H1 (cell line): Measurements from ENCODE around the gene FLT3. TPM values are rescaled to one million over a fixed set of nuclear protein-coding genes. Genes with fewer than 3 reads are reported as not detected.

Experiments used
- CTCF ChIA-PET: fragments of 300-600 bp; sonication (Branson Sonifier 250); formaldehyde crosslinking; loops from one replicate; lab custom pipeline; 2021; ENCODE audit not compliant: partially characterized antibody; lab: Charles Lee
- POLR2A ChIA-PET: fragments of 300-600 bp; sonication (Branson Sonifier 250); formaldehyde crosslinking; loops from one replicate; lab custom pipeline; 2021; ENCODE audit warnings: inconsistent platforms; ENCODE audit not compliant: partially characterized antibody; lab: Charles Lee
- DNase-seq, 2 experiments: peaks; one replicate each; pipeline versions ENCODE4 v3.0.0 to v3.0.0-alpha.2; 2010 to 2022; ENCODE audit warnings: low spot score in 2 of 2, low read depth in 1 of 2, mixed read lengths in 1 of 2
- FAIRE-seq: peaks from 2 replicates; lab custom pipeline; 2011; peaks lifted over from hg19 to GRCh38; lab: Jason Lieb, UNC
- H2AFZ ChIP-seq: 2 replicates; pipeline ENCODE4 v1.8.1; 2012; ENCODE audit warnings: low read length, inconsistent platforms
- H2AK5ac ChIP-seq: 2 replicates; pipeline ENCODE4 v1.6.1; 2013; ENCODE audit warnings: low read depth, low read length
- H2BK120ac ChIP-seq: replicated peaks from 2 replicates; pipeline ENCODE3; 2013; ENCODE audit warnings: low read depth, low read length, inconsistent platforms
- H2BK12ac ChIP-seq: 2 replicates; pipeline ENCODE4 v1.6.1; 2013; ENCODE audit warnings: low read depth, low read length
- H2BK15ac ChIP-seq: 2 replicates; pipeline ENCODE4 v1.6.1; 2013; ENCODE audit warnings: low read length
- H2BK20ac ChIP-seq: 2 replicates; pipeline ENCODE4 v1.6.1; 2013; ENCODE audit warnings: low read length
- H2BK5ac ChIP-seq: 2 replicates; pipeline ENCODE4 v1.6.1; 2013; ENCODE audit warnings: low read depth, low read length
- H3K14ac ChIP-seq: 2 replicates; pipeline ENCODE4 v1.6.1; 2013; ENCODE audit warnings: inconsistent platforms; ENCODE audit not compliant: insufficient read length
- H3K18ac ChIP-seq: 2 replicates; pipeline ENCODE4 v1.6.1; 2013; ENCODE audit warnings: low read length; ENCODE audit errors: extremely low read depth
- H3K23ac ChIP-seq: 2 replicates; pipeline ENCODE4 v1.6.1; 2013; ENCODE audit warnings: inconsistent platforms; ENCODE audit not compliant: insufficient read length
- H3K23me2 ChIP-seq: 2 replicates; pipeline ENCODE4 v1.6.1; 2013; ENCODE audit warnings: low read depth, low read length
- H3K27ac ChIP-seq: 2 replicates; pipeline ENCODE4 v1.6.1; 2011; ENCODE audit warnings: low read depth, low read length, inconsistent platforms
- H3K27me3 ChIP-seq, 4 experiments: replicated peaks in 1 of 4; 1 replicate in 1 of 4; 2 replicates in 3 of 4; pipeline versions ENCODE4 v1.6.1 to v1.8.1; 2011 to 2013; ENCODE audit warnings: low read length in 3 of 4, mild to moderate bottlenecking in 3 of 4, inconsistent platforms in 2 of 4, mixed read lengths in 2 of 4, moderate library complexity in 1 of 4; ENCODE audit not compliant: control insufficient read depth in 3 of 4, insufficient read depth in 3 of 4; ENCODE audit errors: extremely low read depth in 1 of 4
- H3K36me3 ChIP-seq, 4 experiments: 2 replicates each; pipeline versions ENCODE4 v1.6.1 to v1.8.1; 2011 to 2013; ENCODE audit warnings: mild to moderate bottlenecking in 4 of 4, low read length in 3 of 4, moderate library complexity in 2 of 4, control low read depth in 1 of 4, inconsistent platforms in 1 of 4; ENCODE audit not compliant: insufficient read depth in 4 of 4, control insufficient read depth in 2 of 4
- H3K4ac ChIP-seq: replicated peaks from 2 replicates; pipeline ENCODE3; 2013; ENCODE audit warnings: low read length, low read depth, mixed read lengths, inconsistent platforms; ENCODE audit not compliant: insufficient read length
- H3K4me1 ChIP-seq, 4 experiments: replicated peaks in 1 of 4; 1 replicate in 1 of 4; 2 replicates in 3 of 4; pipeline versions ENCODE4 v1.6.1 to v1.8.1; 2011 to 2013; ENCODE audit warnings: low read length in 3 of 4, inconsistent platforms in 2 of 4, mixed read lengths in 1 of 4; ENCODE audit not compliant: insufficient read depth in 4 of 4, control insufficient read depth in 3 of 4
- H3K4me2 ChIP-seq, 2 experiments: 2 replicates each; pipeline versions ENCODE4 v1.6.1 to v1.8.1; 2011 to 2013; ENCODE audit warnings: low read depth in 2 of 2, low read length in 2 of 2, control low read depth in 1 of 2, inconsistent platforms in 1 of 2, mild to moderate bottlenecking in 1 of 2; ENCODE audit not compliant: insufficient read depth in 1 of 2
- H3K4me3 ChIP-seq, 4 experiments: fragments of 200-600, 300-600 bp in 1 of 4; sonication (generic), shearing (Covaris generic), sonication (Bioruptor Twin) in 1 of 4; 2 replicates each; pipeline versions ENCODE4 v1.5.1 to v1.8.1; 2011 to 2016; ENCODE audit warnings: low read length in 4 of 4, low read depth in 3 of 4, control low read depth in 2 of 4, inconsistent platforms in 2 of 4, mild to moderate bottlenecking in 2 of 4, mixed read lengths in 1 of 4, moderate library complexity in 1 of 4; ENCODE audit not compliant: insufficient read depth in 2 of 4; ENCODE audit errors: extremely low read depth in 1 of 4
- H3K56ac ChIP-seq: replicated peaks from 2 replicates; pipeline ENCODE3; 2013; ENCODE audit warnings: low read depth, mild to moderate bottlenecking, mixed read lengths, low read length, inconsistent platforms; ENCODE audit not compliant: insufficient read length
- H3K79me1 ChIP-seq: 2 replicates; pipeline ENCODE4 v1.6.1; 2013; ENCODE audit warnings: low read depth, low read length, control low read depth
- H3K79me2 ChIP-seq, 2 experiments: 2 replicates each; pipeline versions ENCODE4 v1.6.1 to v1.8.1; 2012 to 2013; ENCODE audit warnings: low read length in 2 of 2, mild to moderate bottlenecking in 2 of 2, inconsistent platforms in 1 of 2; ENCODE audit not compliant: insufficient read depth in 2 of 2, control insufficient read depth in 1 of 2
- H3K9ac ChIP-seq, 4 experiments: replicated peaks in 1 of 4; 1 replicate in 1 of 4; 2 replicates in 3 of 4; pipeline versions ENCODE4 v1.6.1 to v1.8.1; 2011 to 2013; ENCODE audit warnings: low read depth in 3 of 4, low read length in 3 of 4, control low read depth in 2 of 4, mild to moderate bottlenecking in 2 of 4, moderate library complexity in 2 of 4, inconsistent platforms in 1 of 4; ENCODE audit errors: extremely low read depth in 1 of 4
- H3K9me3 ChIP-seq, 2 experiments: 2 replicates each; pipeline versions ENCODE4 v1.6.1 to v1.8.1; 2012 to 2013; ENCODE audit warnings: mild to moderate bottlenecking in 2 of 2, moderate library complexity in 2 of 2, control low read depth in 1 of 2, inconsistent platforms in 1 of 2, low read depth in 1 of 2, low read length in 1 of 2, mixed read lengths in 1 of 2; ENCODE audit not compliant: insufficient read depth in 2 of 2
- H4K20me1 ChIP-seq, 2 experiments: replicated peaks in 1 of 2; 2 replicates each; pipeline versions ENCODE3 to v1.8.1; 2011 to 2013; ENCODE audit warnings: inconsistent platforms in 2 of 2, low read length in 2 of 2, mild to moderate bottlenecking in 1 of 2; ENCODE audit not compliant: insufficient read depth in 2 of 2, control insufficient read depth in 1 of 2
- H4K5ac ChIP-seq: 2 replicates; pipeline ENCODE4 v1.6.1; 2013; ENCODE audit warnings: low read length, low read depth, mixed read lengths, inconsistent platforms; ENCODE audit not compliant: insufficient read length
- H4K8ac ChIP-seq: 2 replicates; pipeline ENCODE4 v1.8.0; 2013; ENCODE audit warnings: mild to moderate bottlenecking, moderate library complexity, low read length, inconsistent platforms; ENCODE audit not compliant: insufficient read depth; ENCODE audit errors: extremely low read depth
- H4K91ac ChIP-seq: replicated peaks from 2 replicates; pipeline ENCODE3; 2013; ENCODE audit warnings: low read length, mixed read lengths, inconsistent platforms; ENCODE audit not compliant: insufficient read length
- ASH2L ChIP-seq: fragments of 200-600, 300-600 bp; sonication (generic); IDR thresholded peaks from one replicate; pipeline ENCODE4 v1.7.1; 2017; ENCODE audit warnings: low read length
- BCL11A ChIP-seq, 2 experiments: IDR thresholded peaks; one replicate each; pipeline ENCODE4 v1.6.1; 2011; ENCODE audit warnings: low read depth in 2 of 2, low read length in 2 of 2, mild to moderate bottlenecking in 2 of 2
- CREB1 ChIP-seq: IDR thresholded peaks from 2 replicates; pipeline ENCODE4 v1.6.1; 2012; ENCODE audit warnings: inconsistent platforms
- CTBP2 ChIP-seq: IDR thresholded peaks from 2 replicates; pipeline ENCODE4 v1.7.0; 2011; ENCODE audit warnings: borderline replicate concordance, mild to moderate bottlenecking, moderate library complexity, mixed read lengths, low read length; ENCODE audit not compliant: insufficient read depth, insufficient read length
- KDM4A ChIP-seq: IDR thresholded peaks from one replicate; pipeline ENCODE4 v1.7.1; 2012; ENCODE audit warnings: low read depth, mild to moderate bottlenecking, moderate library complexity, low read length, inconsistent platforms; ENCODE audit not compliant: severe bottlenecking
- MAX ChIP-seq: IDR thresholded peaks from 2 replicates; pipeline ENCODE4 v1.6.1; 2012; ENCODE audit warnings: inconsistent platforms
- POLR2AphosphoS5 ChIP-seq: IDR thresholded peaks from 2 replicates; pipeline ENCODE4 v1.6.1; 2011; ENCODE audit warnings: low read depth, low read length
- WGBS, 2 experiments: shearing (Covaris generic) in 1 of 2; methylation state at CpG; one replicate each; pipeline versions ENCODE4 v1.1.6 to v1.1.7; 2013 to 2015; ENCODE audit warnings: low lambda C conversion rate in 2 of 2, mixed read lengths in 2 of 2, inconsistent platforms in 1 of 2, low coverage in 1 of 2, missing lambda C conversion rate in 1 of 2; ENCODE audit not compliant: insufficient replicate concordance in 2 of 2, insufficient coverage in 1 of 2, insufficient read length in 1 of 2; ENCODE audit errors: extremely low coverage in 1 of 2, missing lambda C conversion rate in 1 of 2; 5-methylcytosine and 5-hydroxymethylcytosine counted together
- long read RNA-seq, 2 experiments: library from RNA in 1 of 2; library from capped mRNA in 1 of 2; stranded (forward); transcript quantifications; one replicate each; pipeline ENCODE4 v2.0.0, GENCODE V29; 2021; ENCODE audit warnings: inconsistent platforms in 1 of 2
- polyA minus RNA-seq, 3 experiments: library from RNA; depleted of rRNA, polyadenylated mRNA; stranded (reverse); fragments of >200 nt; gene quantifications; 1 replicate in 2 of 3; 2 replicates in 1 of 3; pipeline ENCODE4 v1.2.3, GENCODE V29; 2011
- polyA plus RNA-seq, 7 experiments: library from polyadenylated mRNA; depleted of rRNA in 3 of 7; stranded (reverse) in 5 of 7; unstranded in 2 of 7; fragments of >200 nt in 5 of 7; fragments of 200-250 nt in 2 of 7; gene quantifications; 1 replicate in 5 of 7; 2 replicates in 1 of 7; 4 replicates in 1 of 7; pipeline versions ENCODE4 v1.2.1 to v1.2.3, GENCODE V29; 2011 to 2013; ENCODE audit warnings: missing spikeins in 2 of 7, mixed read lengths in 2 of 7
- total RNA-seq: library from RNA; stranded (reverse); fragmentation: NEBNext Ultra II Directional; extraction: Animal tissue kit (Norgen Biotek cat#: 25700); gene quantifications from 2 replicates; pipeline ENCODE4 v1.2.1, GENCODE V29; 2021

The FLT3 gene
- 0.65 and 0.71 TPM in 2 replicates for total RNA-seq
- 0.19 and 0.44 TPM in 2 replicates for polyA plus RNA-seq (2011; rRNA removed)
- polyA plus RNA-seq (2011; cell fraction: cytosol; rRNA removed): 0.58 TPM
- 0.43 TPM for polyA plus RNA-seq (2011; cell fraction: nucleus; rRNA removed)
- polyA plus RNA-seq (2012, experiment 1 of 2): 0.45 to 0.84 TPM (median 0.53 TPM) in 4 replicates
- polyA plus RNA-seq (2012, experiment 2 of 2): not detected
- polyA plus RNA-seq (2013, experiment 1 of 2): 0.49 TPM
- 0.46 TPM for polyA plus RNA-seq (2013, experiment 2 of 2)
- polyA minus RNA-seq (2011; rRNA and poly(A)+ RNA removed): 0.63 and 1.0 TPM in 2 replicates
- polyA minus RNA-seq (2011; cell fraction: cytosol; rRNA and poly(A)+ RNA removed): 0.66 TPM
- polyA minus RNA-seq (2011; cell fraction: nucleus; rRNA and poly(A)+ RNA removed): 0.80 TPM
- long read RNA-seq, experiment 1: 0 reads
- long read RNA-seq, experiment 2: 0 reads

- Histone ChIP-seq H3K14ac (no peak within 1 kb of the TSS), H2BK15ac (0 out of 2 replicates have a peak within 1 kb of the TSS, but pooled peaks have one; percentile 8), H3K4me2 (peak within 1 kb of the TSS; percentile 70 to 78), H4K91ac (peak within 1 kb of the TSS; percentile 88), H3K79me1 (no peaks in the 10 kb centered on the region), H4K8ac (peak within 1 kb of the TSS; percentile 91), H4K20me1 (no peaks in the 10 kb centered on the region), H3K18ac (peak within 1 kb of the TSS; percentile 96), H3K23me2 (peaks cover 15% of the 10 kb centered on the region), H3K4me3 (peak within 1 kb of the TSS; percentile 40 to 75 (median 50)), H3K36me3 (no peaks in the 10 kb centered on the region), H2BK5ac (peak within 1 kb of the TSS; percentile 19; the same call in 1 of the 2 replicates), H2BK120ac (no peak within 1 kb of the TSS), H3K23ac (no peak within 1 kb of the TSS), H3K4me1 (peaks cover 0 to 6% (median 3%) of the 10 kb centered on the region in 4 experiments; a peak in 3 of 7 replicates), H3K56ac (peak within 1 kb of the TSS; percentile 1), H4K5ac (peak within 1 kb of the TSS; percentile 16), H2BK20ac (peak within 1 kb of the TSS; percentile 29; the same call in 1 of the 2 replicates), H3K9ac (peak within 1 kb of the TSS; percentile 52 to 61 (median 54)), H3K27me3 (peaks cover 3 to 31% (median 17%) of the 10 kb centered on the region in 4 experiments), H2AFZ (peak within 1 kb of the TSS; percentile 68), H2BK12ac (0 out of 2 replicates have a peak within 1 kb of the TSS, but pooled peaks have one; percentile 60), H3K27ac (no peak within 1 kb of the TSS), H3K9me3 (no peaks in the 10 kb centered on the region), H2AK5ac (no peak within 1 kb of the TSS), H3K4ac (peak within 1 kb of the TSS; percentile 62), H3K79me2 (no peaks in the 10 kb centered on the region)
- DNase-seq (peak; percentile 49 to 82), FAIRE-seq (no peak)
- ChIA-PET CTCF (interaction anchor here (1.4 kb wide), 1 partner anchor 97 kb away, joined by 4 read pairs; no protein-coding TSS in a partner anchor), POLR2A (interaction anchor here (0.6 to 1.1 kb wide), 4 partner anchors 9 to 25 kb away, joined by 3 to 4 read pairs (median 3); no protein-coding TSS in a partner anchor)
- WGBS, 2 experiments: 2% methylated on average over 39 of the region's 106 CpGs; no CpG with 5 or more reads in 1 of the 2 experiments
- TF ChIP-seq BCL11A (IDR thresholded peaks at IDR 0.05; ENCODE audit: low read depth in 2 of 2, low read length in 2 of 2) (no peak), CTBP2 (peak; percentile 20), POLR2AphosphoS5 (peak; percentile 48; the same call in 1 of the 2 replicates), KDM4A (peak; percentile 98), ASH2L (peak; percentile 43), CREB1 (peak; percentile 42), MAX (peak; percentile 96)
These were observed at the start of gene FLT3 for GRCh38 chr13:28100150-28101121. Gene FLT3 (minus strand): TSS chr13:28100576. CDS start chr13:28100510, 66 bp downstream.
